SK-N-MC (cell line): ENCODE measurements around the gene PLD1.

Experiments used
- EZH2 ChIP-seq: fragments of 200-600 bp; sonication (generic); IDR thresholded peaks from one replicate; pipeline ENCODE4 v1.6.1; 2017; ENCODE audit warnings: antibody characterized with exemption
- FOXP2 ChIP-seq: optimal IDR thresholded peaks from 2 replicates; pipeline ENCODE3; 2011; ENCODE audit warnings: mild to moderate bottlenecking, moderate library complexity; ENCODE audit not compliant: insufficient read depth; ENCODE audit errors: extremely low read length, control extremely low read depth
- POLR2AphosphoS5 ChIP-seq: IDR thresholded peaks from 2 replicates; pipeline ENCODE4 v1.6.1; 2012; ENCODE audit warnings: mild to moderate bottlenecking, low read depth, low read length, borderline replicate concordance

- TF ChIP-seq EZH2: no peak
- no peak for TF ChIP-seq POLR2AphosphoS5
- no peak for TF ChIP-seq FOXP2
Observed at GRCh38 chr3:171834461-171834801, 24.1 kb upstream of the PLD1 start.
